GM19395 (cell line): Measurements from ENCODE around the gene CCR7.
A peak's percentile ranks its signal among the peaks of the same experiment; 100 is the strongest.
"Not testable (repeated sequence)": the region's sequence is repeated elsewhere in the genome, so short reads cannot be mapped to it uniquely, and the experiment has no call there.

Source experiments
- ATAC-seq: cut with Tn5 transposase; IDR thresholded peaks from one replicate; pipeline ENCODE4 v1.9.1; 2021; ENCODE audit warnings: mild to moderate bottlenecking, moderate library complexity; ENCODE audit not compliant: unreplicated experiment

The CCR7 gene

GRCh38 chr17:40597556-40598300 lies 32.5 kb upstream of the CCR7 start:
- no peak for ATAC-seq

GRCh38 chr17:40597156-40597555 lies 31.9 kb upstream of the CCR7 start:
- no peak for ATAC-seq

DNA sequence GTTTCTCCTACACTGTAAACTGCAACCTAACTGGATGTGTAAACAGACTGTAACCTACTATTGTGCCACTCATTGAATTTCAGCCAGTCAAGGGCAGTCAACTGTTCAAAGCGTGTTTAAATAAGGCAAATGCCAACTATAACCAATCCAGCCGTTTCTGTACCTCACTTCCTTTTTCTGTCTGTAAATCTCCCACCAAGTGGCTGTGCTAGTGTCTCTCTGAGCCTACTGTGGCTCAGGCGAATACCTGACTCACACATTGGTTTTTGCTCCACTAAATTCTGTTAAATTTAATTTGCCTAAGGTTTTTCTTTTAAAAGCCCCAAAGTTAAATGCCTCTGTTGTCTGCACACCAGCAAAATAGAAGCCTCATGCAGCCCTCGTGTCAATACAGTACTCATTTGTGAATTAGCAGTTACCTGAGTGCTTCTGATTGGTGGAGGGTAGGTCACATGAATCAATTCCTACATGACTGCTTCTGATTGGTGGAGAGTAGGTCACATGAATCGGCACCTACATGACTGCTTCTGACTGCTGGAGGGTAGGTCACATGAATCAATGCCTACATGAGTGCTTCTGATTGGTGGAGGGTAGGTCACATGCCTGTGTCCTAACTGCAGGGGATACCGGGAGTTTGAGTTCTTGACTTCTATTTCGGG lies 31.1 kb upstream of the CCR7 start:
- ATAC-seq, result no peak

DNA sequence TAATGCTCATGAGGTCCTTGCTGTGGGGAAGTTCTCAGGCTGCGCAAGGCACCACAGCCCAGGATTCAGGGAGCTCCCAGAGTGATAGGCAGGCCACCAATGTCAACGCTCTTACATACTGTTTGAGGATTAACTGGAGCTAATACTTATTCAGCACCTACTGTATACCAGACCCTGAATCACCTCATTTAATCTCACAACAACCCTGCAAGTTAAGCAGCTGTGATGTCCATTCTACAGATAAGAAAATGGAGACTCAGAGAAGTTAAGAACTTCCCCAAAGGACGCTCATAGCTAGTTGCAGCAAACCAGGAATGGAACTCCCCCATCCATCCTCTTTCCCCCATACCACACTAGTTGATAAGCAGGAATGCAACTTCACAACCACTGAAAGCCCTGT lies 25.5 kb upstream of the CCR7 start:
- ATAC-seq, result no peak

GRCh38 chr17:40588552-40588951 lies 23.3 kb upstream of the CCR7 start:
- no peak for ATAC-seq

DNA sequence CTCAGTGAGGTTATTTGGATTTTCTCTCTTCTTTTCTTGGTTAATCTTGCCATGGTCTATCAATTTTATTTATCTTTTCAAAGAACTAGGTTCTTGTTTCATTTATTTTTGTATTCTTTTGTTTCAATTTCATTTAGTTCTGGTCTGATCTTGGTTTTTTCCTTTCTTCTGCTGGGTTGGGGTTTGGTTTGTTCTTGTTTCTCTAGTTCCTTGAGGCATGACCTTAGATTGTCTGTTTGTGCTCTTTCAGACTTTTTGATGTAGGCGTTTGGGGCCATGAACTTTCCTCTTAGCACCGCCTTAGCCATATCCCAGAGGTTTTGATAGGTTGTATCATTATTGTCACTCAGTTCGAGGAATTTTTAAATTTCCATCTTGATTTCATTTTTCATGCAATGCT lies 21.0 kb upstream of the CCR7 start:
- not testable (repeated sequence) for ATAC-seq

DNA sequence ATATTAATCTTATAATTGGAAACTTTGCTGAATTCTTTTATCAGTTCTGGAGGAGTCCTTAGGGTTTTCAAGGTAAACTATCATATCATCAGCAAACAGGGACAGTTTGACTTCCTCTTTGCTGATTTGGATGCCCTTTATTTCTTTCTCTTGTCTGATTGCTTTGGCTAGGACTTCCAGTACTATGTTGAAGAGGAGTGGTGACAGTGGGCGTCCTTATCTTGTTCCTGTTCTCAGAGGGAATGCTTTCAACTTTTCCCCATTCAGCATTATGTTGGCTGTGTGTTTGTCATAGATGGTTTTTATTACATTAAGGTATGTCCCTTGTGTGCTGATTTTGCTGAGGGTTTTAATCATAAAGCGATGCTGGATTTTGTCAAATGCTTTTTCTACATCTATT lies 19.7 kb upstream of the CCR7 start:
- ATAC-seq, result not testable (repeated sequence)

DNA sequence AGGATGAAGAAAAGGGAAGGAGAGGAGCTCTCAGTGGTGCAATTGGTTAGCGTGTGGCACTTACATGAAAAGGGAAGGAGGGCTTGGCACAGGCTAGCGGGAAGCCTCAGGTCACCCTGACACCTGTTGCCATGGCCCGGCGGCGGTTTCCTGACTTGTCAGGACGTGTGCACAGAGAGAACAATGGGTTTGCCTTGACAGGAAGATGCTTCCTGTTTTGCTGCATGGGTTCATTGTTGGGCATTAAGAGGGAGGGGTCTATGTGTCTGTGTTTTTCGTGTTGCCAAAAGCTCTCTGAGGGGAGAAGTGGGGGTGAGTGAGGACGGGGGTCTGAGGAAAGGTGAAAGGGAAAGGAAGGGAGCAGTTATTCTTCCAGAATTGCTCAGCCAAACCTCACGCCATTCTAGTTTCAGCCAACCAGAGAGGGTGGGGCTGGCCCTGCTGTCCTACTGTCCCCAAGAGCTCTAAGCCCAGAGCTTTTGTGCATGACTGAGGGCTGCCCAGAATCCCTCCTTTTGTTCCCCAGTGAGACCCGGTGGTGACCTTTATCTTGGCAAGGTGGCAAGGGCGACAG lies 17.1 kb upstream of the CCR7 start:
- peak; percentile 88 for ATAC-seq

DNA sequence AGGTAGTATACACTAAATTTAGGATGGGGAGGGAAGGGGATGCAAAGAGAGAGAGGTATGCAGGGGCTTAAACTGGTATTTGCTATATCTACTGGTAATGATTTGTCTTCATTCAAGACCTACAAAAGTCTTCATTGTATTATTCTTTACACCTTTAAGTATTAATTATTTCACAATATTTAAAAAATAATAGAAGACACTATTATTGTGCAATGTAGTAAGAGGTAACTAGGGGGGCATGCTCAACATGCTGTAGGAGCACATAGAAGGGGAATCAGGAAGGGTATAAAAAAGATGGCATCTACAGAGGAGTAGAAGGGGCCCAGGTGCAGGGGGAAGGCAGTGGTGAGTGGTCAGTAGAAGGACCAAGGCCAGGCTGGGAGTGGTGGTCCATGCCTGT lies 14.9 kb upstream of the CCR7 start:
- ATAC-seq, result no peak

DNA sequence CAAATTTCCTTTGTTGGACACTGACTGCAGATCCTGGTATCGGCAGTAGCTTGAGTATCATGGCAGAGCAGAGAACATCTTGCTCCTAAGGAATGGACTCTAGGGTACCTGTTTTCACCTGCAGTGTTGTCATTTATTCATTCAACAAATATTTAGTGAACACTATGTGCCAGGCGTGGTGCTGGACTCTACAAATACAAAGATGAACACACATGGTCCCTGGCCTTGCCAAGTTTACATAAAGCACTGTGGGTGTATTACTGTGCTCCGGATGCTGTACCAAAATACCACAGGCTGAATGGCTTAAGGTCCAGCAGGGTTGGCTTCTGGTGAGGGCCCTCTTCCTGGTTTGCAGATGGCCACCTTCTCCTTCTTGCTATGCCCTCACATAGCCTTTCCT lies 14.2 kb upstream of the CCR7 start:
- ATAC-seq, result no peak

GRCh38 chr17:40577611-40578065 lies 12.4 kb upstream of the CCR7 start:
- peak; percentile 49 for ATAC-seq

GRCh38 chr17:40576113-40576740 lies 11.0 kb upstream of the CCR7 start:
- no peak for ATAC-seq

DNA sequence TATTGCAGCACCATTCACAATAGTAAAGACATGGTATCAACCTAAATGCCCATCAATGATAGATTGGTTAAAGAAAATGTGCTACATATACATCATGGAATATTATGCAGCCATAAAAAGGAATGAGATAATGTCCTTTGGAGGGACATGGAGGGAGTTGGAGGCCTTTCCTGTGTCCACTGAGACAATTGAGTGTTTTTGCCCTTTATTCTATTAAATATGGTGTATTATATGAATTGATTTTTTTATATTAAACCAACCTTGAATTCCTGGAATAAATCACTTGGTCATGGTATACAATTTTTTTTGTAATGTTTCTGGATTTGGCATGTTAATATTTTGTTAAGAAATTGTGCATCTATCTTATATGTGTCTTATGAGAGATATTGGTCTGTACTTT lies 9.0 kb upstream of the CCR7 start:
- no peak for ATAC-seq

- ATAC-seq, result not testable (repeated sequence)
Observed at GRCh38 chr17:40572245-40572993, 7.1 kb upstream of the CCR7 start.

GRCh38 chr17:40568074-40568836 lies 3.0 kb upstream of the CCR7 start:
- no peak for ATAC-seq

- ATAC-seq, result no peak
Observed at GRCh38 chr17:40567377-40567776, 2.1 kb upstream of the CCR7 start.

- ATAC-seq, result no peak
Observed at GRCh38 chr17:40565769-40566409, 617 bp upstream of the CCR7 start.

GRCh38 chr17:40564195-40564882 lies 933 bp downstream of the CCR7 start:
- no peak for ATAC-seq
